ENCODE results near the gene IFNE.

- TF ChIP-seq CTCF (IDR thresholded peaks at IDR 0.05; ENCODE audit: extremely low read depth in 1 of 2, insufficient read depth in 1 of 2, low read depth in 1 of 2, low read length in 2 of 2) (no peak), POLR2A (IDR thresholded peaks at IDR 0.05; ENCODE audit: low read depth, low read length) (no peak), EZH2 (IDR thresholded peaks at IDR 0.05; ENCODE audit: borderline replicate concordance, low read depth, low read length, severe bottlenecking) (no peak), POLR2AphosphoS5 (IDR thresholded peaks at IDR 0.05; ENCODE audit: insufficient read depth, low read depth, low read length) (no peak), GATA2 (IDR thresholded peaks at IDR 0.05; ENCODE audit: insufficient read depth, insufficient read length, low read depth, low read length) (no peak), JUN (IDR thresholded peaks at IDR 0.05; ENCODE audit: borderline replicate concordance, insufficient read depth, insufficient read length, low read depth) (no peak)
- TF ChIP-seq, protein P1, sequence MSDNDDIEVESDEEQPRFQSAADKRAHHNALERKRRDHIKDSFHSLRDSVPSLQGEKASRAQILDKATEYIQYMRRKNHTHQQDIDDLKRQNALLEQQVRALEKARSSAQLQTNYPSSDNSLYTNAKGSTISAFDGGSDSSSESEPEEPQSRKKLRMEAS (IDR thresholded peaks at IDR 0.05; ENCODE audit: insufficient read depth, insufficient read length) = no peak
Observed at GRCh38 chr9:21450733-21451394, 31.2 kb downstream of the IFNE start.

Data from endothelial cell of umbilical vein (primary cell).